Measurements from ENCODE around the gene RASGRF2.
"Not testable (repeated sequence)": the region's sequence is repeated elsewhere in the genome, so short reads cannot be mapped to it uniquely, and the experiment has no call there.

Gene RASGRF2

DNA sequence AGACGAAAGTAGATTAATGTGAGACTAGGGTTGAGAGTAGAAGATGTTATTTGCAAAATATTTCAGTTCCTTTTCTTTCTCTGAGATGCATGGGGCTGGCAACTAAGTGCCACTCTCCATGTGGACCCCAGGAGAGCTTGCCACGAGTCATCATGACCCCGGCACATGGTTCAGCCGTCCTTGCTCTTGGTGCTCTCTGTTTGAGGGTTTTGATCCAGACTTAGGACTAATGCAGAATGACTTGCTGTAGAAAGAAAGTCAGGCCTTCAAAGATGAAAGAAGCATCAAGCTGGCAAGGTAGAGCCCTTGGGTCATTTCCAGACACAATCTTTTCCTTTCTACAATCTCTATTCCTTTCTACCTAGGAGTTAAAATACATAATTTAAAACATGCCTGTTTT, 84.7 kb downstream of the RASGRF2 start:
- Histone ChIP-seq H3K18ac (ENCODE audit: low read length) (no peak overlapping the region), H2BK120ac (ENCODE audit: low read depth, low read length) (no peak overlapping the region), H3K23ac (ENCODE audit: low read length) (no peak overlapping the region), H3K4me1 (ENCODE audit: control insufficient read depth, low read depth, low read length) (no peaks in the 10 kb centered on the region), H3K9ac (ENCODE audit: low read length) (no peak overlapping the region), H3K79me1 (ENCODE audit: low read length) (no peaks in the 10 kb centered on the region), H4K5ac (ENCODE audit: low read length) (no peak overlapping the region), H3K27me3 (ENCODE audit: insufficient read depth, low read length, poor library complexity) (no peaks in the 10 kb centered on the region), H2BK15ac (replicated peaks; ENCODE audit: low read depth) (no peak overlapping the region), H3K4ac (ENCODE audit: low read depth, low read length) (no peak overlapping the region), H3K79me2 (ENCODE audit: control insufficient read depth, insufficient read depth, low read length) (no peaks in the 10 kb centered on the region), H3K4me3 (ENCODE audit: low read length) (no peak overlapping the region), H4K8ac (ENCODE audit: low read depth, low read length) (no peak overlapping the region), H3K4me2 (ENCODE audit: low read length) (no peak overlapping the region), H2BK5ac (ENCODE audit: low read length) (no peak overlapping the region), H3K36me3 (ENCODE audit: control insufficient read depth, insufficient read depth, low read length) (no peaks in the 10 kb centered on the region), H2AK5ac (ENCODE audit: low read length) (no peak overlapping the region), H3K56ac (ENCODE audit: low read length) (no peak overlapping the region), H3K27ac (ENCODE audit: low read depth, low read length) (no peak overlapping the region)
- no CpG with 5 or more reads among the region's 4 CpGs for WGBS (ENCODE audit: extremely low coverage, insufficient coverage, low lambda C conversion rate)
- DNase-seq = no peak

- Histone ChIP-seq H3K36me3 (ENCODE audit: control insufficient read depth, insufficient read depth, low read length) (no peaks in the 10 kb centered on the region), H3K4ac (ENCODE audit: low read depth, low read length) (no peak overlapping the region), H3K18ac (ENCODE audit: low read length) (no peak overlapping the region), H3K4me3 (ENCODE audit: low read length) (no peak overlapping the region), H2AK5ac (ENCODE audit: low read length) (no peak overlapping the region), H3K4me2 (ENCODE audit: low read length) (no peak overlapping the region), H3K9ac (ENCODE audit: low read length) (no peak overlapping the region), H4K8ac (ENCODE audit: low read depth, low read length) (no peak overlapping the region), H3K23ac (ENCODE audit: low read length) (no peak overlapping the region), H4K5ac (ENCODE audit: low read length) (no peak overlapping the region), H2BK120ac (ENCODE audit: low read depth, low read length) (no peak overlapping the region), H2BK15ac (replicated peaks; ENCODE audit: low read depth) (no peak overlapping the region), H3K27ac (ENCODE audit: low read depth, low read length) (no peak overlapping the region), H3K4me1 (ENCODE audit: control insufficient read depth, low read depth, low read length) (no peaks in the 10 kb centered on the region), H3K79me1 (ENCODE audit: low read length) (no peaks in the 10 kb centered on the region), H3K79me2 (ENCODE audit: control insufficient read depth, insufficient read depth, low read length) (no peaks in the 10 kb centered on the region), H3K56ac (ENCODE audit: low read length) (no peak overlapping the region), H2BK5ac (ENCODE audit: low read length) (no peak overlapping the region), H3K27me3 (ENCODE audit: insufficient read depth, low read length, poor library complexity) (no peaks in the 10 kb centered on the region)
- DNase-seq = no peak
Observed at GRCh38 chr5:81045389-81045807, 85.2 kb downstream of the RASGRF2 start.

- no peak for DNase-seq
Observed at GRCh38 chr5:81046041-81046440, 85.9 kb downstream of the RASGRF2 start.

GRCh38 chr5:81052325-81052724, 92.2 kb downstream of the RASGRF2 start:
- H3K79me2 ChIP-seq (ENCODE audit: control insufficient read depth, insufficient read depth, low read length) = no peaks in the 10 kb centered on the region
- no peak overlapping the region for H4K5ac ChIP-seq (ENCODE audit: low read length)
- no peak overlapping the region for H3K56ac ChIP-seq (ENCODE audit: low read length)
- H3K4me3 ChIP-seq (ENCODE audit: low read length) = no peak overlapping the region
- H3K4me2 ChIP-seq (ENCODE audit: low read length) = no peak overlapping the region
- H3K79me1 ChIP-seq (ENCODE audit: low read length) = no peaks in the 10 kb centered on the region
- no peak overlapping the region for H3K9ac ChIP-seq (ENCODE audit: low read length)
- H3K36me3 ChIP-seq (ENCODE audit: control insufficient read depth, insufficient read depth, low read length) = no peaks in the 10 kb centered on the region
- no peak overlapping the region for H3K18ac ChIP-seq (ENCODE audit: low read length)
- no peak for DNase-seq
- no peak overlapping the region for H3K4ac ChIP-seq (ENCODE audit: low read depth, low read length)
- no peak overlapping the region for H3K23ac ChIP-seq (ENCODE audit: low read length)
- H2AK5ac ChIP-seq (ENCODE audit: low read length) = no peak overlapping the region
- no peak overlapping the region for H2BK120ac ChIP-seq (ENCODE audit: low read depth, low read length)
- no peak overlapping the region for H4K8ac ChIP-seq (ENCODE audit: low read depth, low read length)
- H3K27me3 ChIP-seq (ENCODE audit: insufficient read depth, low read length, poor library complexity) = no peaks in the 10 kb centered on the region
- no CpG with 5 or more reads among the region's 2 CpGs for WGBS (ENCODE audit: extremely low coverage, insufficient coverage, low lambda C conversion rate)
- no peak overlapping the region for H2BK15ac ChIP-seq (replicated peaks; ENCODE audit: low read depth)
- no peak overlapping the region for H3K27ac ChIP-seq (ENCODE audit: low read depth, low read length)
- no peak overlapping the region for H2BK5ac ChIP-seq (ENCODE audit: low read length)
- H3K4me1 ChIP-seq (ENCODE audit: control insufficient read depth, low read depth, low read length) = no peaks in the 10 kb centered on the region

More at GRCh38 chr5:81046041-81046440, 85.9 kb downstream of the RASGRF2 start:
- Histone ChIP-seq H2BK15ac (replicated peaks; ENCODE audit: low read depth) (no peak overlapping the region), H3K27me3 (ENCODE audit: insufficient read depth, low read length, poor library complexity) (no peaks in the 10 kb centered on the region), H3K18ac (ENCODE audit: low read length) (no peak overlapping the region), H2AK5ac (ENCODE audit: low read length) (no peak overlapping the region), H3K4me2 (ENCODE audit: low read length) (no peak overlapping the region), H3K79me2 (ENCODE audit: control insufficient read depth, insufficient read depth, low read length) (no peaks in the 10 kb centered on the region), H4K8ac (ENCODE audit: low read depth, low read length) (no peak overlapping the region), H3K4me1 (ENCODE audit: control insufficient read depth, low read depth, low read length) (no peaks in the 10 kb centered on the region), H3K4ac (ENCODE audit: low read depth, low read length) (no peak overlapping the region), H3K56ac (ENCODE audit: low read length) (no peak overlapping the region), H3K36me3 (ENCODE audit: control insufficient read depth, insufficient read depth, low read length) (no peaks in the 10 kb centered on the region), H3K27ac (ENCODE audit: low read depth, low read length) (no peak overlapping the region), H3K23ac (ENCODE audit: low read length) (no peak overlapping the region), H2BK5ac (ENCODE audit: low read length) (no peak overlapping the region), H3K9ac (ENCODE audit: low read length) (no peak overlapping the region), H3K79me1 (ENCODE audit: low read length) (no peaks in the 10 kb centered on the region), H2BK120ac (ENCODE audit: low read depth, low read length) (no peak overlapping the region), H4K5ac (ENCODE audit: low read length) (no peak overlapping the region), H3K4me3 (ENCODE audit: low read length) (no peak overlapping the region)
- no CpG with 5 or more reads among the region's 2 CpGs for WGBS (ENCODE audit: extremely low coverage, insufficient coverage, low lambda C conversion rate)

- H3K18ac ChIP-seq (ENCODE audit: low read length); H2AK5ac ChIP-seq (ENCODE audit: low read length): not testable (repeated sequence)
Observed at GRCh38 chr5:81053282-81053681, 93.1 kb downstream of the RASGRF2 start.

DNA sequence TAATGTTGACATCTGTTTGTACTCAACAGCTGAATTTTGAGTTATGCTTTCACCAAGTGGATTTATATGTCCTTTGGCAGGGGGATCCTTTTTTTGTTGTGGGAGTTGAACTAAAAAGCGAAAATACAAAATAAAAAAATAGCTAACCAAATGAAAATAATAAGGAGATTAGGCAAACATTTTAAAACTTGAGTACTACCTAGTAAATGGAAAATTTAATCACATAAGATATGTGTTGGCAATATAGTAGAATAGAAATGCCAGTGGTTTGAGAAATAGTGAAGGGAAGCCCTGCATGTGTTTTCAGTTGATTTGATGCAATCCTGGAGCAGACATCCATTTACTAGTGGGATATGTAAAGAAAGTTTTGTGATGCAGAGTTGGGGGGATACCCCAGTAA, 98.0 kb downstream of the RASGRF2 start:
- no peak overlapping the region for H2BK15ac ChIP-seq (replicated peaks; ENCODE audit: low read depth)
- WGBS (ENCODE audit: extremely low coverage, insufficient coverage, low lambda C conversion rate) = no CpG with 5 or more reads among the region's 1 CpG
- H3K79me2 ChIP-seq (ENCODE audit: control insufficient read depth, insufficient read depth, low read length) = no peaks in the 10 kb centered on the region

More at GRCh38 chr5:81053282-81053681, 93.1 kb downstream of the RASGRF2 start:
- H3K27me3 ChIP-seq (ENCODE audit: insufficient read depth, low read length, poor library complexity); H3K9ac ChIP-seq (ENCODE audit: low read length); H3K36me3 ChIP-seq (ENCODE audit: control insufficient read depth, insufficient read depth, low read length); H3K4me3 ChIP-seq (ENCODE audit: low read length); DNase-seq; H3K27ac ChIP-seq (ENCODE audit: low read depth, low read length); H2BK120ac ChIP-seq (ENCODE audit: low read depth, low read length); H2BK15ac ChIP-seq (replicated peaks; ENCODE audit: low read depth); H4K8ac ChIP-seq (ENCODE audit: low read depth, low read length); H3K79me2 ChIP-seq (ENCODE audit: control insufficient read depth, insufficient read depth, low read length); H3K4ac ChIP-seq (ENCODE audit: low read depth, low read length); H3K23ac ChIP-seq (ENCODE audit: low read length); H3K56ac ChIP-seq (ENCODE audit: low read length); H3K4me2 ChIP-seq (ENCODE audit: low read length); H3K4me1 ChIP-seq (ENCODE audit: control insufficient read depth, low read depth, low read length); H3K79me1 ChIP-seq (ENCODE audit: low read length); H4K5ac ChIP-seq (ENCODE audit: low read length); H2BK5ac ChIP-seq (ENCODE audit: low read length): not testable (repeated sequence)
- WGBS (ENCODE audit: extremely low coverage, insufficient coverage, low lambda C conversion rate) = no CpG with 5 or more reads among the region's 4 CpGs

More for the DNA sequence above, 98.0 kb downstream of the RASGRF2 start:
- no peaks in the 10 kb centered on the region for H3K27me3 ChIP-seq (ENCODE audit: insufficient read depth, low read length, poor library complexity)
- no peak overlapping the region for H3K4me3 ChIP-seq (ENCODE audit: low read length)
- H3K56ac ChIP-seq (ENCODE audit: low read length) = no peak overlapping the region
- no peak overlapping the region for H3K18ac ChIP-seq (ENCODE audit: low read length)
- no peak overlapping the region for H3K23ac ChIP-seq (ENCODE audit: low read length)
- no peak overlapping the region for H3K4me2 ChIP-seq (ENCODE audit: low read length)
- H3K4ac ChIP-seq (ENCODE audit: low read depth, low read length) = no peak overlapping the region
- H3K36me3 ChIP-seq (ENCODE audit: control insufficient read depth, insufficient read depth, low read length) = no peaks in the 10 kb centered on the region
- no peaks in the 10 kb centered on the region for H3K79me1 ChIP-seq (ENCODE audit: low read length)
- no peak overlapping the region for H3K27ac ChIP-seq (ENCODE audit: low read depth, low read length)
- H2BK5ac ChIP-seq (ENCODE audit: low read length) = no peak overlapping the region
- H2AK5ac ChIP-seq (ENCODE audit: low read length) = no peak overlapping the region
- H2BK120ac ChIP-seq (ENCODE audit: low read depth, low read length) = no peak overlapping the region
- DNase-seq = no peak
- no peak overlapping the region for H4K5ac ChIP-seq (ENCODE audit: low read length)
- no peaks in the 10 kb centered on the region for H3K4me1 ChIP-seq (ENCODE audit: control insufficient read depth, low read depth, low read length)
- no peak overlapping the region for H3K9ac ChIP-seq (ENCODE audit: low read length)
- no peak overlapping the region for H4K8ac ChIP-seq (ENCODE audit: low read depth, low read length)

Data from mesendoderm (in vitro differentiated cells).